ENCODE measurements around the gene BORCS8. TPM values are rescaled to one million over a fixed set of nuclear protein-coding genes. Genes with fewer than 3 reads are reported as not detected.

Gene BORCS8
- 4.2 TPM for total RNA-seq

- H3K4me3 ChIP-seq (ENCODE audit: low read length in 3 of 3) = peak within 1 kb of the TSS; percentile 95 to 99 (median 98)
- no peaks in the 10 kb centered on the region for H3K27me3 ChIP-seq (ENCODE audit: control insufficient read depth in 3 of 3, insufficient read depth in 3 of 3, low read length in 3 of 3)
- H3K36me3 ChIP-seq (ENCODE audit: control insufficient read depth in 3 of 3, insufficient read depth in 3 of 3, low read length in 3 of 3) = peaks cover 6 to 13% (median 10%) of the 10 kb centered on the region in 3 donors
- H3K9me3 ChIP-seq (ENCODE audit: control insufficient read depth in 3 of 3, low read length in 3 of 3) = no peaks in the 10 kb centered on the region
- H3K27ac ChIP-seq (ENCODE audit: low read depth, low read length) = peak within 1 kb of the TSS; percentile 99
- peaks cover 35 to 37% (median 37%) of the 10 kb centered on the region in 3 donors for H3K4me1 ChIP-seq (ENCODE audit: control insufficient read depth in 3 of 3, insufficient read depth in 3 of 3, low read length in 3 of 3)
- peak within 1 kb of the TSS; percentile 99 to 100 (median 100) for H3K9ac ChIP-seq (ENCODE audit: low read depth in 1 of 3, low read length in 3 of 3)
Observed at GRCh38 chr19:19192078-19192882, at the start of gene BORCS8, which contains the start of gene RFXANK. Gene BORCS8, minus strand, starts transcription at chr19:19192152. Its CDS starts 35 bp downstream, at chr19:19192117. Gene RFXANK, plus strand, starts transcription at chr19:19192258. Its CDS starts 1,689 bp downstream, at chr19:19193947.

GRCh38 chr19:19240476-19240875 is 48.5 kb upstream of the BORCS8 start:
- no peak overlapping the region for H3K4me3 ChIP-seq (ENCODE audit: low read length in 3 of 3)

GRCh38 chr19:19239675-19240074 is 47.7 kb upstream of the BORCS8 start:
- Histone ChIP-seq H3K27me3 (ENCODE audit: control insufficient read depth in 3 of 3, insufficient read depth in 3 of 3, low read length in 3 of 3) (peaks cover 7 to 24% (median 12%) of the 10 kb centered on the region in 3 donors), H3K36me3 (ENCODE audit: control insufficient read depth in 3 of 3, insufficient read depth in 3 of 3, low read length in 3 of 3) (no peaks in the 10 kb centered on the region), H3K9me3 (ENCODE audit: control insufficient read depth in 3 of 3, low read length in 3 of 3) (peaks cover 4 to 7% (median 5%) of the 10 kb centered on the region in 3 donors), H3K9ac (ENCODE audit: low read depth in 1 of 3, low read length in 3 of 3) (no peak overlapping the region), H3K27ac (ENCODE audit: low read depth, low read length) (no peak overlapping the region), H3K4me1 (ENCODE audit: control insufficient read depth in 3 of 3, insufficient read depth in 3 of 3, low read length in 3 of 3) (no peaks in the 10 kb centered on the region), H3K4me3 (ENCODE audit: low read length in 3 of 3) (no peak overlapping the region)

More at GRCh38 chr19:19240476-19240875, 48.5 kb upstream of the BORCS8 start:
- Histone ChIP-seq H3K27me3 (ENCODE audit: control insufficient read depth in 3 of 3, insufficient read depth in 3 of 3, low read length in 3 of 3) (peaks cover 11 to 27% (median 12%) of the 10 kb centered on the region in 3 donors), H3K36me3 (ENCODE audit: control insufficient read depth in 3 of 3, insufficient read depth in 3 of 3, low read length in 3 of 3) (no peaks in the 10 kb centered on the region), H3K4me1 (ENCODE audit: control insufficient read depth in 3 of 3, insufficient read depth in 3 of 3, low read length in 3 of 3) (no peaks in the 10 kb centered on the region), H3K9me3 (ENCODE audit: control insufficient read depth in 3 of 3, low read length in 3 of 3) (peaks cover 0 to 4% (median 0%) of the 10 kb centered on the region in 3 donors), H3K9ac (ENCODE audit: low read depth in 1 of 3, low read length in 3 of 3) (no peak overlapping the region), H3K27ac (ENCODE audit: low read depth, low read length) (no peak overlapping the region)

GRCh38 chr19:19238126-19238894 is 46.4 kb upstream of the BORCS8 start:
- H3K4me1 ChIP-seq (ENCODE audit: control insufficient read depth in 3 of 3, insufficient read depth in 3 of 3, low read length in 3 of 3) = no peaks in the 10 kb centered on the region
- H3K9ac ChIP-seq (ENCODE audit: low read depth in 1 of 3, low read length in 3 of 3) = no peak overlapping the region
- H3K36me3 ChIP-seq (ENCODE audit: control insufficient read depth in 3 of 3, insufficient read depth in 3 of 3, low read length in 3 of 3) = no peaks in the 10 kb centered on the region
- peaks cover 16 to 19% (median 16%) of the 10 kb centered on the region in 3 donors for H3K9me3 ChIP-seq (ENCODE audit: control insufficient read depth in 3 of 3, low read length in 3 of 3)
- H3K27me3 ChIP-seq (ENCODE audit: control insufficient read depth in 3 of 3, insufficient read depth in 3 of 3, low read length in 3 of 3) = peaks cover 12 to 28% (median 15%) of the 10 kb centered on the region in 3 donors
- no peak overlapping the region for H3K4me3 ChIP-seq (ENCODE audit: low read length in 3 of 3)
- no peak overlapping the region for H3K27ac ChIP-seq (ENCODE audit: low read depth, low read length)

- Histone ChIP-seq H3K4me1 (ENCODE audit: control insufficient read depth in 3 of 3, insufficient read depth in 3 of 3, low read length in 3 of 3) (no peaks in the 10 kb centered on the region), H3K9ac (ENCODE audit: low read depth in 1 of 3, low read length in 3 of 3) (no peak overlapping the region), H3K4me3 (ENCODE audit: low read length in 3 of 3) (no peak overlapping the region), H3K27me3 (ENCODE audit: control insufficient read depth in 3 of 3, insufficient read depth in 3 of 3, low read length in 3 of 3) (peaks cover 15 to 27% (median 15%) of the 10 kb centered on the region in 3 donors), H3K27ac (ENCODE audit: low read depth, low read length) (no peak overlapping the region), H3K36me3 (ENCODE audit: control insufficient read depth in 3 of 3, insufficient read depth in 3 of 3, low read length in 3 of 3) (no peaks in the 10 kb centered on the region), H3K9me3 (ENCODE audit: control insufficient read depth in 3 of 3, low read length in 3 of 3) (peaks cover 16 to 19% (median 17%) of the 10 kb centered on the region in 3 donors)
Observed at GRCh38 chr19:19236173-19236572, 44.2 kb upstream of the BORCS8 start.

GRCh38 chr19:19234220-19234816 is 42.4 kb upstream of the BORCS8 start:
- no peak overlapping the region for H3K27ac ChIP-seq (ENCODE audit: low read depth, low read length)
- H3K27me3 ChIP-seq (ENCODE audit: control insufficient read depth in 3 of 3, insufficient read depth in 3 of 3, low read length in 3 of 3) = peaks cover 12 to 18% (median 12%) of the 10 kb centered on the region in 3 donors
- no peaks in the 10 kb centered on the region for H3K4me1 ChIP-seq (ENCODE audit: control insufficient read depth in 3 of 3, insufficient read depth in 3 of 3, low read length in 3 of 3)
- no peak overlapping the region for H3K9ac ChIP-seq (ENCODE audit: low read depth in 1 of 3, low read length in 3 of 3)
- H3K4me3 ChIP-seq (ENCODE audit: low read length in 3 of 3) = peak overlapping the region in 1 of 3 donors; percentile 41
- H3K9me3 ChIP-seq (ENCODE audit: control insufficient read depth in 3 of 3, low read length in 3 of 3) = peaks cover 16 to 19% (median 17%) of the 10 kb centered on the region in 3 donors
- H3K36me3 ChIP-seq (ENCODE audit: control insufficient read depth in 3 of 3, insufficient read depth in 3 of 3, low read length in 3 of 3) = no peaks in the 10 kb centered on the region

- H3K27ac ChIP-seq (ENCODE audit: low read depth, low read length) = no peak overlapping the region
- peaks cover 16 to 19% (median 17%) of the 10 kb centered on the region in 3 donors for H3K9me3 ChIP-seq (ENCODE audit: control insufficient read depth in 3 of 3, low read length in 3 of 3)
- H3K27me3 ChIP-seq (ENCODE audit: control insufficient read depth in 3 of 3, insufficient read depth in 3 of 3, low read length in 3 of 3) = peaks cover 23 to 28% (median 25%) of the 10 kb centered on the region in 3 donors
- H3K4me3 ChIP-seq (ENCODE audit: low read length in 3 of 3) = no peak overlapping the region
- no peaks in the 10 kb centered on the region for H3K36me3 ChIP-seq (ENCODE audit: control insufficient read depth in 3 of 3, insufficient read depth in 3 of 3, low read length in 3 of 3)
- no peak overlapping the region for H3K9ac ChIP-seq (ENCODE audit: low read depth in 1 of 3, low read length in 3 of 3)
- H3K4me1 ChIP-seq (ENCODE audit: control insufficient read depth in 3 of 3, insufficient read depth in 3 of 3, low read length in 3 of 3) = no peaks in the 10 kb centered on the region
Observed at GRCh38 chr19:19232261-19232721, 40.3 kb upstream of the BORCS8 start.

GRCh38 chr19:19230999-19231398 is 39.0 kb upstream of the BORCS8 start:
- H3K36me3 ChIP-seq (ENCODE audit: control insufficient read depth in 3 of 3, insufficient read depth in 3 of 3, low read length in 3 of 3) = no peaks in the 10 kb centered on the region
- peaks cover 36 to 41% (median 36%) of the 10 kb centered on the region in 3 donors for H3K27me3 ChIP-seq (ENCODE audit: control insufficient read depth in 3 of 3, insufficient read depth in 3 of 3, low read length in 3 of 3)
- H3K9ac ChIP-seq (ENCODE audit: low read depth in 1 of 3, low read length in 3 of 3) = no peak overlapping the region
- H3K4me3 ChIP-seq (ENCODE audit: low read length in 3 of 3) = no peak overlapping the region
- H3K4me1 ChIP-seq (ENCODE audit: control insufficient read depth in 3 of 3, insufficient read depth in 3 of 3, low read length in 3 of 3) = no peaks in the 10 kb centered on the region
- H3K27ac ChIP-seq (ENCODE audit: low read depth, low read length) = no peak overlapping the region
- H3K9me3 ChIP-seq (ENCODE audit: control insufficient read depth in 3 of 3, low read length in 3 of 3) = peaks cover 16 to 18% (median 17%) of the 10 kb centered on the region in 3 donors

GRCh38 chr19:19229701-19230100 is 37.7 kb upstream of the BORCS8 start:
- Histone ChIP-seq H3K9ac (ENCODE audit: low read depth in 1 of 3, low read length in 3 of 3) (no peak overlapping the region), H3K27ac (ENCODE audit: low read depth, low read length) (no peak overlapping the region), H3K27me3 (ENCODE audit: control insufficient read depth in 3 of 3, insufficient read depth in 3 of 3, low read length in 3 of 3) (peaks cover 47 to 52% (median 47%) of the 10 kb centered on the region in 3 donors), H3K9me3 (ENCODE audit: control insufficient read depth in 3 of 3, low read length in 3 of 3) (peaks cover 12% of the 10 kb centered on the region in 3 donors), H3K36me3 (ENCODE audit: control insufficient read depth in 3 of 3, insufficient read depth in 3 of 3, low read length in 3 of 3) (no peaks in the 10 kb centered on the region), H3K4me3 (ENCODE audit: low read length in 3 of 3) (no peak overlapping the region), H3K4me1 (ENCODE audit: control insufficient read depth in 3 of 3, insufficient read depth in 3 of 3, low read length in 3 of 3) (peaks cover 0 to 5% (median 0%) of the 10 kb centered on the region in 3 donors)

Data from skeletal muscle tissue (tissue), 4 donors.